Measurements from ENCODE around the gene BCHE. TPM values are rescaled to one million over a fixed set of nuclear protein-coding genes. Genes with fewer than 3 reads are reported as not detected.

Gene BCHE
- polyA plus RNA-seq, 2 donors = 0.98 to 4.4 TPM

DNA sequence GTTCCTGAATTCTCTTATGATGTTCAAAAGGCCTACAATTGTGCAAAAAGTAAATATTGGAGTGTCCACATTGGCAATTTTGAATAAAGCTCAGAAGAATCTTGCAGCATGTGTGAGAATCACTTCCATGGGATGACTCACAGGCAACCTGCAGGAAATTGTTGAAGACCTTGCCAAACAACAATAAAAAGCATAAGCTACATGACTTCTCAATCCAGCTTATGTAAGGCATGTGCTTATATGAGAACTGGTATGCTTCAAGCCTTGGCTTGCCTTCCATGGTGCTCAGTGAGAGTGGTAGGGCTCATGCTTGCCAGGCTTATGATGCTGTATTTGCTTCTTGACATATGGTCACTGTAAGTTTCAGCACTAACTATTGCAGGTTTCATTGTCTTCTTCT is 18.4 kb upstream of the BCHE start:
- H3K4me3 ChIP-seq (ENCODE audit: low read depth in 1 of 2, low read length in 2 of 2) = no peak overlapping the region
- no peaks in the 10 kb centered on the region for H3K36me3 ChIP-seq (ENCODE audit: control insufficient read depth in 2 of 2, insufficient read depth in 2 of 2, low read length in 1 of 2)
- no peaks in the 10 kb centered on the region for H3K27me3 ChIP-seq (ENCODE audit: control insufficient read depth in 1 of 2, insufficient read depth in 2 of 2, low read length in 2 of 2)
- H3K9me3 ChIP-seq (ENCODE audit: control insufficient read depth in 2 of 2, insufficient read depth in 1 of 2, low read depth in 1 of 2, low read length in 1 of 2) = no peaks in the 10 kb centered on the region
- no peaks in the 10 kb centered on the region for H3K4me1 ChIP-seq (ENCODE audit: control insufficient read depth in 2 of 2, insufficient read depth in 2 of 2, low read length in 1 of 2)
- no peak overlapping the region for H3K27ac ChIP-seq (ENCODE audit: low read depth in 2 of 2, low read length in 1 of 2)

DNA sequence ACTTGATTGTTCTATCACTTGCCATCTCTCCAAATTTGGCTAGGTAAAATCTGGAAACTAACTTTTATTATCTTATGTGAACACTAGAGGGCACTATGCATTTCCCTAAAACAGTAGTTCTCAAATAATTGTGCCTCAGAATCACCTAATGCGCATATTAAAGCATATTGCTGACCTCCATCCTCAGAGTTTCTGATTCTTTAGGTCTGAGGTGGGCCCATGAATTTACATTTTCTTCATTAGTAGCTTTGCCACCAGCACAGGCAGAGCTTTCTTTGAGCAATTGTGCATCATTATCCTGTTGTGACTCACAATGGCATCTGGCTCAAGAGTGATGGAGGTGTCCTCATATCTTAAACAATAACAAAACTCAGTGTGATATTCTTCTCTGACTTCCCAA is 17.5 kb upstream of the BCHE start:
- no peaks in the 10 kb centered on the region for H3K9me3 ChIP-seq (ENCODE audit: control insufficient read depth in 2 of 2, insufficient read depth in 1 of 2, low read depth in 1 of 2, low read length in 1 of 2)
- H3K27me3 ChIP-seq (ENCODE audit: control insufficient read depth in 1 of 2, insufficient read depth in 2 of 2, low read length in 2 of 2) = no peaks in the 10 kb centered on the region
- H3K27ac ChIP-seq (ENCODE audit: low read depth in 2 of 2, low read length in 1 of 2) = no peak overlapping the region
- H3K4me3 ChIP-seq (ENCODE audit: low read depth in 1 of 2, low read length in 2 of 2) = no peak overlapping the region
- no peaks in the 10 kb centered on the region for H3K36me3 ChIP-seq (ENCODE audit: control insufficient read depth in 2 of 2, insufficient read depth in 2 of 2, low read length in 1 of 2)
- H3K4me1 ChIP-seq (ENCODE audit: control insufficient read depth in 2 of 2, insufficient read depth in 2 of 2, low read length in 1 of 2) = no peaks in the 10 kb centered on the region
- 39 to 49% methylated on average over 1 of the region's 1 CpG for whole genome bisulfite sequencing, 2 donors

- H3K4me1 ChIP-seq (ENCODE audit: control insufficient read depth in 2 of 2, insufficient read depth in 2 of 2, low read length in 1 of 2) = no peaks in the 10 kb centered on the region
- H3K27me3 ChIP-seq (ENCODE audit: control insufficient read depth in 1 of 2, insufficient read depth in 2 of 2, low read length in 2 of 2) = no peaks in the 10 kb centered on the region
- no peak overlapping the region for H3K4me3 ChIP-seq (ENCODE audit: low read depth in 1 of 2, low read length in 2 of 2)
- peaks cover 0 to 2% of the 10 kb centered on the region in 2 donors for H3K9me3 ChIP-seq (ENCODE audit: control insufficient read depth in 2 of 2, insufficient read depth in 1 of 2, low read depth in 1 of 2, low read length in 1 of 2)
- H3K27ac ChIP-seq (ENCODE audit: low read depth in 2 of 2, low read length in 1 of 2) = no peak overlapping the region
- H3K36me3 ChIP-seq (ENCODE audit: control insufficient read depth in 2 of 2, insufficient read depth in 2 of 2, low read length in 1 of 2) = no peaks in the 10 kb centered on the region
Measured at GRCh38 chr3:165852711-165853110, 15.5 kb upstream of the BCHE start.

GRCh38 chr3:165852191-165852590 is 15.0 kb upstream of the BCHE start:
- Histone ChIP-seq H3K4me1 (ENCODE audit: control insufficient read depth in 2 of 2, insufficient read depth in 2 of 2, low read length in 1 of 2) (no peaks in the 10 kb centered on the region), H3K36me3 (ENCODE audit: control insufficient read depth in 2 of 2, insufficient read depth in 2 of 2, low read length in 1 of 2) (no peaks in the 10 kb centered on the region), H3K27me3 (ENCODE audit: control insufficient read depth in 1 of 2, insufficient read depth in 2 of 2, low read length in 2 of 2) (no peaks in the 10 kb centered on the region), H3K4me3 (ENCODE audit: low read depth in 1 of 2, low read length in 2 of 2) (no peak overlapping the region), H3K9me3 (ENCODE audit: control insufficient read depth in 2 of 2, insufficient read depth in 1 of 2, low read depth in 1 of 2, low read length in 1 of 2) (peaks cover 0 to 2% of the 10 kb centered on the region in 2 donors), H3K27ac (ENCODE audit: low read depth in 2 of 2, low read length in 1 of 2) (no peak overlapping the region)
- WGBS, 2 donors = 10 to 25% methylated on average over 2 of the region's 2 CpGs

DNA sequence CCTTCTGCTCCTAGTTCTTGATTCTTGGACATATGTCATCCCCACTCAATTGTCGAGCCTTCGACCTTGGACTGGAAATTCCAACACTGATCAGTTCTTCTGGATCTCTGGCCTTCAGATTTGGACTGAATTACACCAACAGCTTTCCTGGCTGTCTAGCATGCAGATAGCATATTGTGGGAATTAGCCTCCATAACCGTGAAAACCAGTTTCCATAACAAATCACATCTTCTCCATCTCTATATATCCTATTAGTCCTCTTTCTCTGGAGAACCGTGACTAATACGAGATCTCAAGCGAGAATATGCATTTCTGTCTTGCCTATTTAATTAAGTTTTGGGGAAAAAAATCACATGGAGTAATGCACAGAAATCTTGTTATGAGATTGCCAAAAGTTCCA is 8.8 kb upstream of the BCHE start:
- H3K36me3 ChIP-seq (ENCODE audit: control insufficient read depth in 2 of 2, insufficient read depth in 2 of 2, low read length in 1 of 2) = no peaks in the 10 kb centered on the region
- WGBS, 2 donors = 93% methylated on average over 6 of the region's 6 CpGs
- peaks cover 0 to 2% of the 10 kb centered on the region in 2 donors for H3K9me3 ChIP-seq (ENCODE audit: control insufficient read depth in 2 of 2, insufficient read depth in 1 of 2, low read depth in 1 of 2, low read length in 1 of 2)
- H3K4me1 ChIP-seq (ENCODE audit: control insufficient read depth in 2 of 2, insufficient read depth in 2 of 2, low read length in 1 of 2) = no peaks in the 10 kb centered on the region
- H3K27ac ChIP-seq (ENCODE audit: low read depth in 2 of 2, low read length in 1 of 2) = no peak overlapping the region
- no peak overlapping the region for H3K4me3 ChIP-seq (ENCODE audit: low read depth in 1 of 2, low read length in 2 of 2)
- H3K27me3 ChIP-seq (ENCODE audit: control insufficient read depth in 1 of 2, insufficient read depth in 2 of 2, low read length in 2 of 2) = no peaks in the 10 kb centered on the region

DNA sequence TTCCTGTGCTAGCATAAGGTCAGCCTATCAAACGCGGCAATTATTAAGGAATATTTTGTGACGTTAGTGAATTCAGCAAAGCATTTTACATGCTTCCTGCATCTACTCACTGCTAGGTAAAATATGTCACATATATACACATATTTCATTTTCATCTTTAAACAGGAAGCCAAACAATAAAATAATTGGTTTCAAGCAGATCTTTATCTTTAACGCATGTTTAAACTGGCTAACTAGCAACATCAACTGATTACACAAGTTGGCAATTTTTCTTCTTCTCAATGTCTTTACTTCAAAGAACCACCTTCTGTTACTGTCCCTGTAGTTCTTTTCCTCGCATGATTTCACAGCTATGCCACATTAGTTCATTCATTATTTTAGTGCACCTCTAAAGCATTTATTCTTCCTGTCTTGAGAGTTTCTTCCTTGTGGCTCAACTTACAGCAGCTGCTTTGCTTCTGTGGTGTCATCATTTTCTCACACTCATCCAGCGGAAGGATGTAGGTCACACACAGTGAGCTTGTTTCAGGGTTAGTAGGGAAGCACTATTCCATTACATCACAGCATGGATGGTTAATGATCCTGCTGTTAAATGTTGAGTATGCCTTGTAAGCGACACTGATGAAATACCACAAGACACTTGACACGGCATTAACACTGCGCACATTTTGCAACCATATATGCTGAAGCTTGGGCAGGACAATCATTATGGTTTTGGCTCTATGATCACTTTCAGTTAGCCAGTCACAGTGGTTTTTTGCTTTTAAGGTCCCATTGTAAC is 2.3 kb upstream of the BCHE start:
- H3K9me3 ChIP-seq (ENCODE audit: control insufficient read depth in 2 of 2, insufficient read depth in 1 of 2, low read depth in 1 of 2, low read length in 1 of 2) = no peaks in the 10 kb centered on the region
- H3K36me3 ChIP-seq (ENCODE audit: control insufficient read depth in 2 of 2, insufficient read depth in 2 of 2, low read length in 1 of 2) = no peaks in the 10 kb centered on the region
- no peak overlapping the region for H3K27ac ChIP-seq (ENCODE audit: low read depth in 2 of 2, low read length in 1 of 2)
- no peaks in the 10 kb centered on the region for H3K4me1 ChIP-seq (ENCODE audit: control insufficient read depth in 2 of 2, insufficient read depth in 2 of 2, low read length in 1 of 2)
- no peaks in the 10 kb centered on the region for H3K27me3 ChIP-seq (ENCODE audit: control insufficient read depth in 1 of 2, insufficient read depth in 2 of 2, low read length in 2 of 2)
- 76 to 78% methylated on average over 9 of the region's 9 CpGs for WGBS, 2 donors
- no peak overlapping the region for H3K4me3 ChIP-seq (ENCODE audit: low read depth in 1 of 2, low read length in 2 of 2)

DNA sequence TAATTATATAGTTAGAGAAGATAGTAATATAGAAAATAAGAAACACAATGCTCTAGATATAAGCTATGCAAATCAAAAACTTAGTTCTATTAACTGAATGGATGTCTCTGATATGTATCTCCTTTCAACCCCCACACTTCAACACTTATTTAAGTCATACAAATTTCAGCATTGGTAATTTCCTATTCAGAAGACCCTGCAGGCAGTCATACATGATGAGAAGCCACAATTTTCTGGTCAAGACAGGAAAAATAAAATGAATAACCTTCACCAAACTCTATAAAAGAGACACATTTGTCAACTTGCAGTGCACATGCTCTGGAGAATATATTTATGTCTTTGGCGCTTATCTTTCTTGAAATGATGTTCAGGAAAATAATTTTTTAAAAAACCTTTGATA is 578 bp upstream of the BCHE start:
- H3K27me3 ChIP-seq (ENCODE audit: control insufficient read depth in 1 of 2, insufficient read depth in 2 of 2, low read length in 2 of 2) = no peaks in the 10 kb centered on the region
- 91 to 95% methylated on average over 1 of the region's 1 CpG for WGBS, 2 donors
- H3K4me1 ChIP-seq (ENCODE audit: control insufficient read depth in 2 of 2, insufficient read depth in 2 of 2, low read length in 1 of 2) = no peaks in the 10 kb centered on the region
- no peak overlapping the region for H3K4me3 ChIP-seq (ENCODE audit: low read depth in 1 of 2, low read length in 2 of 2)
- H3K27ac ChIP-seq (ENCODE audit: low read depth in 2 of 2, low read length in 1 of 2) = no peak overlapping the region
- no peaks in the 10 kb centered on the region for H3K36me3 ChIP-seq (ENCODE audit: control insufficient read depth in 2 of 2, insufficient read depth in 2 of 2, low read length in 1 of 2)
- H3K9me3 ChIP-seq (ENCODE audit: control insufficient read depth in 2 of 2, insufficient read depth in 1 of 2, low read depth in 1 of 2, low read length in 1 of 2) = no peaks in the 10 kb centered on the region

DNA sequence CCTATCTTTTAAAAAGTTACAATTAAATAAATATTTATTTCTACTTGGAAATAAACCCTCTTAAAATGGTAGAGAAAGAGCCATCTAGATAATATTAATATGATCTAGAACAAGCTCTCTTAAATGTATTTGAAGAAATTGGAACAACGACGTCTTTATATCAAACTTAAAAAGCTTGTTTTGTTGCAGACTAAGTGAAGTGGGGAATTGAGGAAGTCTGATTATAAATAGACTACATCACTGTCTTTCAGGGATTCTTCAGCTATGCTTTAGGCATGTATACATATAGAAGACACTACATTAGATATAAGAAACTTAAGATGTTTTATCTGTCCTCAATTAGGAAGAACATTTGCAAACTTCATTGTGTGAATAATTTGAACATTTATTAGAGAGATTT is 1.8 kb downstream of the BCHE start:
- Histone ChIP-seq H3K9me3 (ENCODE audit: control insufficient read depth in 2 of 2, insufficient read depth in 1 of 2, low read depth in 1 of 2, low read length in 1 of 2) (no peaks in the 10 kb centered on the region), H3K4me3 (ENCODE audit: low read depth in 1 of 2, low read length in 2 of 2) (no peak overlapping the region), H3K27ac (ENCODE audit: low read depth in 2 of 2, low read length in 1 of 2) (no peak overlapping the region), H3K36me3 (ENCODE audit: control insufficient read depth in 2 of 2, insufficient read depth in 2 of 2, low read length in 1 of 2) (no peaks in the 10 kb centered on the region), H3K4me1 (ENCODE audit: control insufficient read depth in 2 of 2, insufficient read depth in 2 of 2, low read length in 1 of 2) (no peaks in the 10 kb centered on the region), H3K27me3 (ENCODE audit: control insufficient read depth in 1 of 2, insufficient read depth in 2 of 2, low read length in 2 of 2) (no peaks in the 10 kb centered on the region)
- WGBS, 2 donors = 63 to 65% methylated on average over 2 of the region's 2 CpGs

DNA sequence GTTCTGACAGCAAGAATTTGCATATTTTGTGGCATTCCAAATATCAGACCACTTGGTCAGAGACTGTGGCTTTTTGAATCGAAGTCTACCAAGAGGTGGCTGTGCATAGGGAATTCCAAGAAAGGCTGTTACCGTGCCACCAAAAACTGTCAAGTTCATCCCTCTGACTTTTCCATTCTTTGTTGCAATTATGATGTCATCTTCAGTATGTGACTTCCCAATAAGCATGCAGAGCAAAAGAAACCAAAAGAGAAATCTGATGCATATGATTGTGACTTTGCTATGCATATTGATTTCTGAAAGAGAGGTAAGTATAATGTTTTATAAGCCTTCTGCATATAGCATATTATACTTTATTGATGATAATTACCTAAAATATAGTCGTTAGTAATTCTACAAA is 6.5 kb downstream of the BCHE start:
- no peak overlapping the region for H3K27ac ChIP-seq (ENCODE audit: low read depth in 2 of 2, low read length in 1 of 2)
- H3K4me3 ChIP-seq (ENCODE audit: low read depth in 1 of 2, low read length in 2 of 2) = no peak overlapping the region
- no peaks in the 10 kb centered on the region for H3K4me1 ChIP-seq (ENCODE audit: control insufficient read depth in 2 of 2, insufficient read depth in 2 of 2, low read length in 1 of 2)
- 71 to 80% methylated on average over 3 of the region's 3 CpGs for WGBS, 2 donors
- H3K9me3 ChIP-seq (ENCODE audit: control insufficient read depth in 2 of 2, insufficient read depth in 1 of 2, low read depth in 1 of 2, low read length in 1 of 2) = no peaks in the 10 kb centered on the region
- no peaks in the 10 kb centered on the region for H3K36me3 ChIP-seq (ENCODE audit: control insufficient read depth in 2 of 2, insufficient read depth in 2 of 2, low read length in 1 of 2)
- H3K27me3 ChIP-seq (ENCODE audit: control insufficient read depth in 1 of 2, insufficient read depth in 2 of 2, low read length in 2 of 2) = no peaks in the 10 kb centered on the region

GRCh38 chr3:165827883-165828282 is 9.3 kb downstream of the BCHE start:
- no peaks in the 10 kb centered on the region for H3K36me3 ChIP-seq (ENCODE audit: control insufficient read depth in 2 of 2, insufficient read depth in 2 of 2, low read length in 1 of 2)
- no peaks in the 10 kb centered on the region for H3K4me1 ChIP-seq (ENCODE audit: control insufficient read depth in 2 of 2, insufficient read depth in 2 of 2, low read length in 1 of 2)
- no peaks in the 10 kb centered on the region for H3K9me3 ChIP-seq (ENCODE audit: control insufficient read depth in 2 of 2, insufficient read depth in 1 of 2, low read depth in 1 of 2, low read length in 1 of 2)
- no peak overlapping the region for H3K27ac ChIP-seq (ENCODE audit: low read depth in 2 of 2, low read length in 1 of 2)
- H3K27me3 ChIP-seq (ENCODE audit: control insufficient read depth in 1 of 2, insufficient read depth in 2 of 2, low read length in 2 of 2) = no peaks in the 10 kb centered on the region
- H3K4me3 ChIP-seq (ENCODE audit: low read depth in 1 of 2, low read length in 2 of 2) = no peak overlapping the region
- 57 to 73% methylated on average over 1 of the region's 1 CpG for WGBS, 2 donors

Measured in esophagus (tissue), 2 donors.